Activated naive CD8-positive, alpha-beta T cell treated with anti-CD3 and anti-CD28 coated beads, Interleukin-2, amount 50 U/mL, for 24 hours (primary cell): ENCODE results near the gene AK8.
A peak's percentile ranks its signal among the peaks of the same experiment; 100 is the strongest.

ENCODE experiments used
- ATAC-seq: fragments of 150-1000 bp; cut with Tn5 transposase; one replicate; pipeline ENCODE4 v1.10.0; 2021
- DNase-seq: peaks from one replicate; pipeline ENCODE4 v3.0.0; 2021
- H3K27ac Mint-ChIP-seq: one replicate; pipeline ENCODE4 v1.8.0; 2021; ENCODE audit warnings: mild to moderate bottlenecking, mixed read lengths
- H3K27me3 Mint-ChIP-seq: one replicate; pipeline ENCODE4 v1.8.0; 2021; ENCODE audit warnings: mixed read lengths
- H3K36me3 Mint-ChIP-seq: one replicate; pipeline ENCODE4 v1.8.0; 2021; ENCODE audit warnings: low read depth, mixed read lengths
- H3K4me1 Mint-ChIP-seq: one replicate; pipeline ENCODE4 v1.8.0; 2021; ENCODE audit warnings: mixed read lengths
- H3K4me3 Mint-ChIP-seq: one replicate; pipeline ENCODE4 v1.8.0; 2021; ENCODE audit warnings: mild to moderate bottlenecking, moderate library complexity, mixed read lengths
- H3K9me3 Mint-ChIP-seq: one replicate; pipeline ENCODE4 v1.8.0; 2021; ENCODE audit warnings: mixed read lengths

AK8 gene

GRCh38 chr9:132896906-132897305 is 18.8 kb upstream of the AK8 start:
- ATAC-seq: no peak
- Mint-ChIP-seq H3K4me1 (peaks cover 12% of the 10 kb centered on the region), H3K36me3 (peaks cover 13% of the 10 kb centered on the region), H3K4me3 (no peak overlapping the region), H3K27me3 (no peaks in the 10 kb centered on the region), H3K9me3 (no peaks in the 10 kb centered on the region), H3K27ac (no peak overlapping the region)
- no peak for DNase-seq

- no peaks in the 10 kb centered on the region for H3K9me3 Mint-ChIP-seq
- H3K27ac Mint-ChIP-seq: no peak overlapping the region
Measured at GRCh38 chr9:132896264-132896663, 18.2 kb upstream of the AK8 start.

GRCh38 chr9:132894862-132895835 is 17.1 kb upstream of the AK8 start:
- ATAC-seq: no peak
- DNase-seq: no peak
- no peak overlapping the region for H3K4me3 Mint-ChIP-seq
- H3K27me3 Mint-ChIP-seq: no peaks in the 10 kb centered on the region
- H3K4me1 Mint-ChIP-seq: no peaks in the 10 kb centered on the region
- no peaks in the 10 kb centered on the region for H3K9me3 Mint-ChIP-seq
- H3K27ac Mint-ChIP-seq: no peak overlapping the region
- H3K36me3 Mint-ChIP-seq: peaks cover 10% of the 10 kb centered on the region

More at GRCh38 chr9:132896264-132896663, 18.2 kb upstream of the AK8 start:
- Mint-ChIP-seq H3K27me3 (no peaks in the 10 kb centered on the region), H3K4me1 (peaks cover 5% of the 10 kb centered on the region), H3K36me3 (peaks cover 13% of the 10 kb centered on the region), H3K4me3 (no peak overlapping the region)
- ATAC-seq (no peak), DNase-seq (no peak)

DNA sequence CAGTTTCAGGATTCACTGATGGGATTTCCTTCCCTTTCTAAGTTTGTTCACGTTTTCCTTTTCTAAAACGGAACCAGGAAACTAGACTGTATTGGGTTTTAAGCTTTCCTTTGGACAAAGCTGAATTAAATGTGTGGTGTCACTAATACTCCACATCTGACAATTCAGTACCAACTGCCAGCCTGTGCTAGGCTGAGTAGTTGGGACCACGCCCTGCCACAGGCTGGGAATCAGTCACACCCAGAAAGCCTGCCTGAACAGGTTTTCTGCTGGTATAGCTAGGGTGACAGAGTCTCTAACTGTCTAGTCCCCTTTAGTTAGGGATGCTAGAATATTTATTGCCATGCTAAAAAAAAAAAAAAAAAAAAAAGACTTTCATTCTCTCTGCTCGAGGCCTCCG is 16.3 kb upstream of the AK8 start:
- no peaks in the 10 kb centered on the region for H3K4me1 Mint-ChIP-seq
- no peaks in the 10 kb centered on the region for H3K9me3 Mint-ChIP-seq
- ATAC-seq (no peak), DNase-seq (no peak)
- H3K27ac Mint-ChIP-seq: no peak overlapping the region
- H3K27me3 Mint-ChIP-seq: no peaks in the 10 kb centered on the region
- H3K36me3 Mint-ChIP-seq: peaks cover 10% of the 10 kb centered on the region
- H3K4me3 Mint-ChIP-seq: no peak overlapping the region

DNA sequence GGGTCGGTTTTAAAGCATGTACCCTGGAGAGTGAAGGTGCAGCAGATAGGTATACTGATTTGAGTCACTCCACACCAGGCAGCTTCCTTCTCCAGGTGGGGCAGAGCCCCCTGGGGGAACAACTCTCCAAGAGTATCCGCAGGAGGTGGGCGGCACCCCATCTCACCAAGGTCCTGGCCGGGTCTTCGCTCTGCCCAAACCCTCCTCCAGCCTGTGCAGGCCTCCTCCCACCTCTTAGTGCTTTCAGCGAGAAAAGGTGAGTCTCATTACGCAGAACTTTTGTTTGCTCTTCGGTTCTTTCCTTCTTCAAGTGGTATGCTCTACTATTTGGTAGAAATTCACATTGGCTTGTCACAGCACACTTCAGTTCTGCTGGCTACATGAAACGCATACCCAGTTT is 14.3 kb upstream of the AK8 start:
- Mint-ChIP-seq H3K9me3 (no peaks in the 10 kb centered on the region), H3K27ac (no peak overlapping the region), H3K36me3 (peaks cover 10% of the 10 kb centered on the region), H3K27me3 (no peaks in the 10 kb centered on the region), H3K4me1 (peaks cover 7% of the 10 kb centered on the region), H3K4me3 (no peak overlapping the region)
- ATAC-seq (no peak), DNase-seq (no peak)

DNA sequence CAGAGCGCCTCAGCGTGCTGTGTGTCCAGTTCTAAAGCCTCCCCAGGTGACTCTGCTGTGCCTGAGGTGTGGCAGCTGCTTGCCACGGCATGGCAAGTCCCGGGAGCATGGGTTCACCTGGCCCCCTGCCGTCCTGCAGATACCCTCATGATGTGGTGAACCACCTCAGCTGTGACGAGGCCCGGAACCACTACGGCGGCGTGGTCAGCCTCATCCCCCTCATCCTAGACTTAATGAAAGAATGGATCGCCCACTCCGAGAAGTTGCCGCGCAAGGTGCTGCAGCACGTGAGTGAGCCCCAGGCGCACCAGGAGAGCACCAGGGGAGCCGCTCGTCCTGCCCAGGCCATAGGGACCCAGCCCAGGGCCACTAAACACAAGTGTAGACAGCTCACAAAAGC is 10.1 kb upstream of the AK8 start:
- Mint-ChIP-seq H3K4me1 (peaks cover 12% of the 10 kb centered on the region), H3K27me3 (no peaks in the 10 kb centered on the region), H3K9me3 (no peaks in the 10 kb centered on the region), H3K36me3 (no peaks in the 10 kb centered on the region), H3K27ac (no peak overlapping the region), H3K4me3 (no peak overlapping the region)
- ATAC-seq (no peak), DNase-seq (no peak)

GRCh38 chr9:132887181-132888120 is 9.4 kb upstream of the AK8 start:
- ATAC-seq (no peak), DNase-seq (no peak)
- no peak overlapping the region for H3K4me3 Mint-ChIP-seq
- no peaks in the 10 kb centered on the region for H3K27me3 Mint-ChIP-seq
- H3K9me3 Mint-ChIP-seq: no peaks in the 10 kb centered on the region
- H3K27ac Mint-ChIP-seq: no peak overlapping the region
- H3K4me1 Mint-ChIP-seq: peaks cover 18% of the 10 kb centered on the region
- H3K36me3 Mint-ChIP-seq: no peaks in the 10 kb centered on the region

- ATAC-seq (no peak), DNase-seq (no peak)
- Mint-ChIP-seq H3K27ac (no peak overlapping the region), H3K27me3 (no peaks in the 10 kb centered on the region), H3K4me1 (peaks cover 18% of the 10 kb centered on the region), H3K36me3 (no peaks in the 10 kb centered on the region), H3K9me3 (no peaks in the 10 kb centered on the region), H3K4me3 (no peak overlapping the region)
Measured at GRCh38 chr9:132886334-132886725, 8.2 kb upstream of the AK8 start.

DNA sequence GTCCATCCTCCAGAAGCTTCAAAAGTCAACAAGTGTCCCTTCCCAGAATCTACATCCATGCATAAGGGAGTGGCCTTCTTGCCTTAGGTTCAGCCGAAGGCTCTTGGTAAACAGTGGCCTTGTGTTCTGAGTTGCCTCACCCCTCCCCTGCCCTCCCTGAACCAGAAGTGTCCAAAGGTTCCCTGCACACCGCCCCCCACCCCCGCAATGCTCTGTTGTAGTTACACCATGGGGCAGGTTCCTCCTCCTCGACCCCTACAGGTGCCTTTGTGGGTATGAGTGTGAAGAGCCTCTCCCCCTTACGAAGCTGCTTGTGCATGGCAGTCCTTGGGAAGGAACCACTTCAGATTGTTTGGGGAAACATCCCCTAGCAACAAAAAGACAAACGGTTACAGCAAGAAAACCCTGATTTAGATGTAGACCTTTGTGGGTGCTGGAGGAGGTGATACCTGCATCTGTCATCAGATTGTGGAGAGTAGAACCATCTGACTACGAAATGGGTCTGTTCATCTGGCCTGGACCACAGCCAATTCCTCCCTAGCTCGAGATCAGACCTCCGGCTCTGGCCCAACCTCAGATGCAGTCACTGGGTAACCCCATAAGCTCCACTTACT is 7.7 kb upstream of the AK8 start:
- Mint-ChIP-seq H3K27ac (no peak overlapping the region), H3K27me3 (no peaks in the 10 kb centered on the region), H3K36me3 (no peaks in the 10 kb centered on the region), H3K4me1 (peaks cover 18% of the 10 kb centered on the region), H3K4me3 (no peak overlapping the region), H3K9me3 (no peaks in the 10 kb centered on the region)
- ATAC-seq: peak; percentile 13
- DNase-seq: no peak

DNA sequence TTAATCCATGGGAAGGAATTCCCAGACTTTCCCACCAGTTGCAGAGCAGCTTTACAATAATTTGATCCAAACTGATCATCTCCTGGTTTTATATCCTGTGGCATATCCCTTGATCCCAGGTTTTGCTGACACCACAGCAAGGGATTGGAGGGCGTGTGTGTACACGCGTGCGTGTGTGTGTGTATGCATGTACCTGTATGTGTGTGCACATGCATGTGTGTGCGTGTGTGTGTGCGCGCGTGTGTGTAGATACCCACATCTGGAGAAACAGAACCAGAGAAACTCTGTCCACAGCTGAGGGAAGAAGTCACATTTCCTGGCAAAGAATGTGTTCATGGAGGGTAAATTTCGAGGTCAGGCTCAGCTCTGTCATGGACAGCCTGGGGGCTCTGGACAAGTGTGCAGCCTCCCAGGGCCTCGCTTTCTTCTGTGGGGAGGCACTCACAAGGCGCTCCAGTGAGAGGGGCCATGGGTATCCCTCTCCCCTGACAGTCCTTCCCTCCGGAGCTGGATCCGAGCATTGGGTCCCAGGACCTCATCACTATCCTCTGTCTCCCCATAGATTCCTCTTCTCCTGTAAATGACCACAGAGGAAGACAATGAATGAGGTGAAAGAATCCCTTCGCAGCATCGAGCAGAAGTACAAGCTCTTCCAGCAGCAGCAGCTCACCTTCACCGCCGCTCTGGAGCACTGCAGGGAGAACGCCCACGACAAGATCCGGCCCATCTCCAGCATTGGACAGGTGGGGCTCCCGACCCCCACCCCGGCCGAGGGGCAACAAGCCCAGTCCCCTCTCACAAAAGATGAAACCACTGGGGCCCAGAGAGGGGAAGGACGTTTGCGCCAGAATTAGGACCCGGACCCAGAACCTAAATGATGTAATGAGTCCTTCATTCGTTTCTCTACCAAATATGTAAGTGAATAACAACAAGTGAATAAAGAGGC is 5.5 kb upstream of the AK8 start:
- ATAC-seq: no peak
- H3K27me3 Mint-ChIP-seq: no peaks in the 10 kb centered on the region

GRCh38 chr9:132882616-132883015 is 4.5 kb upstream of the AK8 start:
- H3K4me3 Mint-ChIP-seq: no peak overlapping the region
- no peak for DNase-seq
- peaks cover 25% of the 10 kb centered on the region for H3K4me1 Mint-ChIP-seq
- no peaks in the 10 kb centered on the region for H3K27me3 Mint-ChIP-seq
- no peaks in the 10 kb centered on the region for H3K36me3 Mint-ChIP-seq
- H3K27ac Mint-ChIP-seq: peak overlapping the region; percentile 27
- ATAC-seq: no peak
- H3K9me3 Mint-ChIP-seq: no peaks in the 10 kb centered on the region

More for the DNA sequence above, 5.5 kb upstream of the AK8 start:
- no peak for DNase-seq
- peaks cover 29% of the 10 kb centered on the region for H3K4me1 Mint-ChIP-seq
- no peak overlapping the region for H3K4me3 Mint-ChIP-seq
- H3K9me3 Mint-ChIP-seq: no peaks in the 10 kb centered on the region
- H3K36me3 Mint-ChIP-seq: no peaks in the 10 kb centered on the region
- H3K27ac Mint-ChIP-seq: no peak overlapping the region

DNA sequence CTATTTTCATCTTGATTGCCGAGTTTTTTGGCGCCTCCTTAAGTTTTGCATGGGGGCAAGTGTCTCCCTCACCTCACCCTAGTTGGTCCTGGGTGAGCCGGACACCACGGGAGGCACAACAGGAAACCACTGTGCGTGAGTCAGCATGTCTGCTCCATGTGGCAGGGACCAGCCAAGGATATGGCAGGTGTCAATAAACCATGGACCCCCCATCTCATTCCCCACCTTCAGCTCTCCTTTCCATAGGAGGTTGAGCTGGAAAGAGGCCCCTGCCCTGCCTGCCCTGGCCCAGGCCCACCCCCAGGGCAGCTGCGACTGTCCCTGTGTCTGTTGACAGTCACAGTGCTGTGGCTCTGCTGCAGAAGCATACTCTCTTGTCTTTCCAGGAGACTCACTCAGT is 3.7 kb upstream of the AK8 start:
- Mint-ChIP-seq H3K9me3 (no peaks in the 10 kb centered on the region), H3K27me3 (no peaks in the 10 kb centered on the region), H3K4me1 (peaks cover 29% of the 10 kb centered on the region), H3K36me3 (no peaks in the 10 kb centered on the region), H3K4me3 (no peak overlapping the region), H3K27ac (no peak overlapping the region)
- ATAC-seq (no peak), DNase-seq (no peak)

- Mint-ChIP-seq H3K36me3 (no peaks in the 10 kb centered on the region), H3K4me1 (peaks cover 25% of the 10 kb centered on the region), H3K27me3 (no peaks in the 10 kb centered on the region), H3K27ac (no peak overlapping the region), H3K4me3 (no peak overlapping the region), H3K9me3 (no peaks in the 10 kb centered on the region)
- DNase-seq: no peak
- no peak for ATAC-seq
Measured at GRCh38 chr9:132880324-132880661, 2.2 kb upstream of the AK8 start.
